Measurements from ENCODE around the gene AKIP1.
"Not testable (repeated sequence)": the region's sequence is repeated elsewhere in the genome, so short reads cannot be mapped to it uniquely, and the experiment has no call there.

Gene AKIP1

DNA sequence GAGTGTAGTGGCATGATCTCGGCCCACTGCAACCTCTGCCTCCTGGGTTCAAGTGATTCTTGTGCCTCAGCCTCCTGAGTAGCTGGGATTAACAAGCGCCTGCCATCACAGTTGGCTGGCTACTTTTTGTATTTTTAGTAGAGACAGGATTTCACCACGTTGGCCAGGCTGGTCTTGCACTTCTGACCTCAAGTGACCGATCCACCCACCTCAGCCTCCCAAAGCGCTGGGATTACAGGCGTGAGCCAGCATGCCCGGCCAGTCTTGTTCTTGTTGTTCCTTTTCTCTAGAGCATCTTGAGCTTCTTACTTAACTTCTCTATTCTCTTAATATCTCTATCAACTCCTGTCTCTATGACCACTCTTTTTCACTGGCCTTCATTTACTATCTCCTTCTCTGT, 29.4 kb upstream of the AKIP1 start:
- H3K4me1 ChIP-seq (ENCODE audit: control insufficient read depth, insufficient read depth, low read length) = not testable (repeated sequence)

DNA sequence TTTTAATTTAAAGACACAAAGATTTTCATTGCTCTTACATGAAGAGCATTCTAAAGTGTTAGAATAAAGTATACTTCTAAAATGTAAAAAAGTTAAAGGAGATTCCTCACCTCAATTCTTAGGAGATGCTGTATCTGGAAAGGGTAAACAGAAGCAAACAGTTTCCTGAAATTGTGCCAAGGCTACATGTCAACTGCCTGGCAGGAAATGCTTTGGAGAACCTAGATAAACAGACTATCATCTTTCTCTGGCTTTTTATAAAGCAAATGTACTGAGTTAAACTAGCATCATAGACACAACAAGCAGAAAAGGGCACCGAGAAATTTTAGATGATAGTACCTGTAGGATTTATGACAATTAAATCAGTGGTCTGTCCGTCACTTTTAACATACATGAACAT, 24.7 kb upstream of the AKIP1 start:
- H3K9me3 ChIP-seq (ENCODE audit: control insufficient read depth in 2 of 2, low read length in 2 of 2) = no peaks in the 10 kb centered on the region
- no peaks in the 10 kb centered on the region for H3K27me3 ChIP-seq (ENCODE audit: control insufficient read depth in 1 of 2, insufficient read depth in 2 of 2, low read length in 2 of 2)

More for the DNA sequence above, 29.4 kb upstream of the AKIP1 start:
- H3K27ac ChIP-seq (ENCODE audit: low read length); H3K36me3 ChIP-seq (ENCODE audit: control insufficient read depth in 2 of 2, insufficient read depth in 2 of 2, low read length in 2 of 2); H3K9ac ChIP-seq (ENCODE audit: low read length in 2 of 2); H3K9me3 ChIP-seq (ENCODE audit: control insufficient read depth in 2 of 2, low read length in 2 of 2); H3K4me3 ChIP-seq (ENCODE audit: low read length in 2 of 2); H3K27me3 ChIP-seq (ENCODE audit: control insufficient read depth in 1 of 2, insufficient read depth in 2 of 2, low read length in 2 of 2): not testable (repeated sequence)

DNA sequence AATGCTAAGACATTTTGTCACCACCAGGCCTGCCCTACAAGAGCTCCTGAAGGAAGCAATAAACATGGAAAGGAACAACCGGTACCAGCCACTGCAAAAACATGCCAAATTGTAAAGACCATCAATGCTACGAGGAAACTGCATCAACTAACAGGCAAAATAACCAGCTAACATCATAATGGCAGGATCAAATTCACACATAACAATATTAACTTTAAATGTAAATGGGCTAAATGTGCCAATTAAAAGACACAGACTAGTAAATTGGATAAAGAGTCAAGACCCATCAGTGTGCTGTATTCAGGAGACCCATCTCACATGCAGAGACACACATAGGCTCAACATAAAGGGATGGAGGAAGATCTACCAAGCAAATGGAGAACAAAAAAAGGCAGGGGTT, 19.8 kb upstream of the AKIP1 start:
- H3K9me3 ChIP-seq (ENCODE audit: control insufficient read depth in 2 of 2, low read length in 2 of 2); H3K27ac ChIP-seq (ENCODE audit: low read length); H3K9ac ChIP-seq (ENCODE audit: low read length in 2 of 2); H3K36me3 ChIP-seq (ENCODE audit: control insufficient read depth in 2 of 2, insufficient read depth in 2 of 2, low read length in 2 of 2); H3K4me1 ChIP-seq (ENCODE audit: control insufficient read depth, insufficient read depth, low read length); H3K27me3 ChIP-seq (ENCODE audit: control insufficient read depth in 1 of 2, insufficient read depth in 2 of 2, low read length in 2 of 2); H3K4me3 ChIP-seq (ENCODE audit: low read length in 2 of 2): not testable (repeated sequence)

More for the DNA sequence above, 24.7 kb upstream of the AKIP1 start:
- H3K9ac ChIP-seq (ENCODE audit: low read length in 2 of 2) = no peak overlapping the region
- H3K4me1 ChIP-seq (ENCODE audit: control insufficient read depth, insufficient read depth, low read length) = no peaks in the 10 kb centered on the region
- H3K27ac ChIP-seq (ENCODE audit: low read length) = no peak overlapping the region
- H3K4me3 ChIP-seq (ENCODE audit: low read length in 2 of 2) = no peak overlapping the region
- no peaks in the 10 kb centered on the region for H3K36me3 ChIP-seq (ENCODE audit: control insufficient read depth in 2 of 2, insufficient read depth in 2 of 2, low read length in 2 of 2)

DNA sequence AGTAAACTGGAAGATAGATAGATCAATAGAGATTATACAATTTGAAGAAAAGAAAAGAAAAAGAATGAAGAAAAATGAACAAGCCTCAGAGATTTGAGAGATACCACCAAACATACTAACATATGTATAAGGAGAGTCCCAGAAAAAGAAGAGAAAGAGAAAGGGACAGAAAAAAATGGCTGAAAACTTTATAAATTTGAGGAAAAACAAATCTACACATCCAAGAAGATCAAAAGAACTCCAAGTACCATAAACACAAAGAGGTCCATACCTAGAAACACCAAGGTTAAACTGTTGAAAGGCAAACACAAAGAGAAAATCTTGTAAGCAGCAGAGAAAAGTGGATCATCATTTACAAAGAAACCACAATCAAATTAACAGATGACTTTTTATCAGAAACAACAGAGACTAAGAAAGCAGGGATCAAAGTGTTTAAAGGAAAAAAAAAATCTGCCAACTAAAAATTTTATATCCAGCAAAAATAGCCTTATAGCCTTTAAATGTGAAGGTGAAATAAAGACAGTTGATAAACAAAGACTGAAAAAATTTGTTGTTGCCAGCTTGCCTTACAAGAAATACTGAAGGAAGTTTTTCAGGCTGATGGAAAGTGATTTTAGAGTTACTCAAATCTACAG, 11.8 kb upstream of the AKIP1 start:
- Histone ChIP-seq H3K9ac (ENCODE audit: low read length in 2 of 2) (no peak overlapping the region), H3K4me1 (ENCODE audit: control insufficient read depth, insufficient read depth, low read length) (no peaks in the 10 kb centered on the region), H3K9me3 (ENCODE audit: control insufficient read depth in 2 of 2, low read length in 2 of 2) (peaks cover 0 to 4% of the 10 kb centered on the region in 2 donors), H3K27me3 (ENCODE audit: control insufficient read depth in 1 of 2, insufficient read depth in 2 of 2, low read length in 2 of 2) (no peaks in the 10 kb centered on the region), H3K4me3 (ENCODE audit: low read length in 2 of 2) (no peak overlapping the region), H3K36me3 (ENCODE audit: control insufficient read depth in 2 of 2, insufficient read depth in 2 of 2, low read length in 2 of 2) (no peaks in the 10 kb centered on the region), H3K27ac (ENCODE audit: low read length) (no peak overlapping the region)

DNA sequence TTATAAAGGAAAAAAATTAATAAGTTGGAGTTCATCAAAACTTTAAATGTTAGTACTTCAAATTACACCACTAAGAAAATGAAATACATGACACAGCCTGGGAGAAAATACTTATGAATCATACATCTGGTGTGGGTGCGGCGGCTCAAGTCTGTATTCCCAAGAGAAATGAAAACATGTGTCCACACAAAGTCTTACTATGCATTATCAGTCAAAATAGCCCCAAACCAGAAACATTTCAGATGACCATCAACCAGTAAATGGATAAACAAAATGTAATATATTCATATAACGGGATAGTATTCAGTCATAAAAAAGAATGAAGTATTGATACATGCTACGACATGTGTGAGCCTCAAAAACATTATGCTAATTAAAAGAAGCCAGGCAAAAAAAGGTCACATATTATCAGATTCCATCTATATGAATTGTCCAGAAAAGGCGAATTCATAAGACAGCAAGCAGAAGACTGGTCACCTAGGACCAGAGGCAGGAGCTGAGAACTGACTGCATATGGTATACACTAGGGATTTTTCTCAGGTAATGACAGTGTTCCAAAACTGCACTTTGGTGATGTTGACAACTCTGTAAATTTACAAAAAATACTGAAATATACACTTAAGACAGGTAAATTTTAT, 5.3 kb upstream of the AKIP1 start:
- no peak overlapping the region for H3K9ac ChIP-seq (ENCODE audit: low read length in 2 of 2)
- no peak overlapping the region for H3K27ac ChIP-seq (ENCODE audit: low read length)
- no peaks in the 10 kb centered on the region for H3K27me3 ChIP-seq (ENCODE audit: control insufficient read depth in 1 of 2, insufficient read depth in 2 of 2, low read length in 2 of 2)
- no peaks in the 10 kb centered on the region for H3K36me3 ChIP-seq (ENCODE audit: control insufficient read depth in 2 of 2, insufficient read depth in 2 of 2, low read length in 2 of 2)
- peaks cover 5% of the 10 kb centered on the region for H3K4me1 ChIP-seq (ENCODE audit: control insufficient read depth, insufficient read depth, low read length)
- no peaks in the 10 kb centered on the region for H3K9me3 ChIP-seq (ENCODE audit: control insufficient read depth in 2 of 2, low read length in 2 of 2)
- H3K4me3 ChIP-seq (ENCODE audit: low read length in 2 of 2) = no peak overlapping the region

DNA sequence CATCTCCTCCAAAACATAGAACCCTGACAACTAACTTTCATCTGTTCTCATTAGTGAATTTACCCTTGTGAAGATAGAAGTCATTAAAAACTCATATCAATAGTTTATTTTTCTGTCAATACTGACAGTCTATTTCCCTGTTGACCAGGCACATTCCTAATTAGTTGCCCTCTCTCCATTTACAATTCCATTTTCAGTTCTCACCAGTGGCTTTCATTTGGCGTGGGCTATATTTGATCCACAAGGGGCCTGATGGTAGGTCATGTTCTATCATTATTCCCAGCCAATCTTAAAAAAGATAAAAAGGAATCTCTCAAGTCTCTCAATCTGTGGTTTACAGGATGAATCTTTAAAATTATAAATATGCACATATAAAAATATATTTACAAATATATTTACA, 3.9 kb upstream of the AKIP1 start:
- Histone ChIP-seq H3K27me3 (ENCODE audit: control insufficient read depth in 1 of 2, insufficient read depth in 2 of 2, low read length in 2 of 2) (no peaks in the 10 kb centered on the region), H3K4me1 (ENCODE audit: control insufficient read depth, insufficient read depth, low read length) (peaks cover 6% of the 10 kb centered on the region), H3K9me3 (ENCODE audit: control insufficient read depth in 2 of 2, low read length in 2 of 2) (no peaks in the 10 kb centered on the region), H3K36me3 (ENCODE audit: control insufficient read depth in 2 of 2, insufficient read depth in 2 of 2, low read length in 2 of 2) (no peaks in the 10 kb centered on the region), H3K27ac (ENCODE audit: low read length) (no peak overlapping the region), H3K9ac (ENCODE audit: low read length in 2 of 2) (no peak overlapping the region), H3K4me3 (ENCODE audit: low read length in 2 of 2) (no peak overlapping the region)

DNA sequence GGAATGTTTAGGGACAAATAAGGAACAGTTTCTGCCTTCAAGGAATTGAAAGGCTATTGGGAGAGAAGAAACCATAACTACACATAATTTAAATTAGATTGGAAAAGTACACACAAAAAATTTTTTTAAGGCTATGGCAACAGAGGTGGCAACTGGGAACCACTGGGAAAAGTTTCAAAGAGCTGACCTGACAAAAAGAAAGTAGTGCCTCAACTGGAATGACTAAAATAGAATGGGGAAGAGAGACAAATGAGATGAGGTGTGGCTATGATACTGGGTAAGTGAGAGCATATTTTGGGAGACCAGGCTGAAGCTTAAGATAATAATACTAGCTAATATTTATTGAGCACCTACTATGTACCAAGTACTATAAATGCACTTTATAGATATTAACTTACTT, 2.9 kb upstream of the AKIP1 start:
- H3K9me3 ChIP-seq (ENCODE audit: control insufficient read depth in 2 of 2, low read length in 2 of 2) = no peaks in the 10 kb centered on the region
- H3K27me3 ChIP-seq (ENCODE audit: control insufficient read depth in 1 of 2, insufficient read depth in 2 of 2, low read length in 2 of 2) = no peaks in the 10 kb centered on the region
- peaks cover 12% of the 10 kb centered on the region for H3K4me1 ChIP-seq (ENCODE audit: control insufficient read depth, insufficient read depth, low read length)
- H3K36me3 ChIP-seq (ENCODE audit: control insufficient read depth in 2 of 2, insufficient read depth in 2 of 2, low read length in 2 of 2) = no peaks in the 10 kb centered on the region
- H3K27ac ChIP-seq (ENCODE audit: low read length) = no peak overlapping the region
- no peak overlapping the region for H3K4me3 ChIP-seq (ENCODE audit: low read length in 2 of 2)
- H3K9ac ChIP-seq (ENCODE audit: low read length in 2 of 2) = no peak overlapping the region

DNA sequence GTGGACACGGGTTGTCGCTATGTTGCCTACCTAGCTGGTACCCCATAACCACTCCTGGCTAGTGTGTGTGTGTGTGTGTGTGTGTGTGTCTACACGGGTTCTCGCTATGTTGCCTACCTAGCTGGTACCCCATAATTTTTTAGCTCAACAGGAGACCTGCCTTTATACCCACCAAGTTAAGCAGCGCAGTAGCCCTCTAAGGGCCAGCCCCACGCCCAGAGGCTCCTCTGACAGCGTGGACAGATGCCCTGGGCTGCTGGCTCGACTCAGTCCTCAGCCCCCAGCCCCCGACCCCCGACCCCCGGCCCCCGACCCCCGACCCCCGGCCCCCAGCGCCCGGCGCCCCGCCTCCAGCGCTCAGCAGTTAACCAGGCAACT, 351 bp upstream of the AKIP1 start:
- H3K4me1 ChIP-seq (ENCODE audit: control insufficient read depth, insufficient read depth, low read length) = peaks cover 27% of the 10 kb centered on the region
- H3K36me3 ChIP-seq (ENCODE audit: control insufficient read depth in 2 of 2, insufficient read depth in 2 of 2, low read length in 2 of 2) = no peaks in the 10 kb centered on the region
- H3K9me3 ChIP-seq (ENCODE audit: control insufficient read depth in 2 of 2, low read length in 2 of 2) = no peaks in the 10 kb centered on the region
- peak overlapping the region; percentile 69 to 72 for H3K9ac ChIP-seq (ENCODE audit: low read length in 2 of 2)
- no peak overlapping the region for H3K27ac ChIP-seq (ENCODE audit: low read length)
- no peaks in the 10 kb centered on the region for H3K27me3 ChIP-seq (ENCODE audit: control insufficient read depth in 1 of 2, insufficient read depth in 2 of 2, low read length in 2 of 2)
- peak overlapping the region; percentile 89 to 93 for H3K4me3 ChIP-seq (ENCODE audit: low read length in 2 of 2)

DNA sequence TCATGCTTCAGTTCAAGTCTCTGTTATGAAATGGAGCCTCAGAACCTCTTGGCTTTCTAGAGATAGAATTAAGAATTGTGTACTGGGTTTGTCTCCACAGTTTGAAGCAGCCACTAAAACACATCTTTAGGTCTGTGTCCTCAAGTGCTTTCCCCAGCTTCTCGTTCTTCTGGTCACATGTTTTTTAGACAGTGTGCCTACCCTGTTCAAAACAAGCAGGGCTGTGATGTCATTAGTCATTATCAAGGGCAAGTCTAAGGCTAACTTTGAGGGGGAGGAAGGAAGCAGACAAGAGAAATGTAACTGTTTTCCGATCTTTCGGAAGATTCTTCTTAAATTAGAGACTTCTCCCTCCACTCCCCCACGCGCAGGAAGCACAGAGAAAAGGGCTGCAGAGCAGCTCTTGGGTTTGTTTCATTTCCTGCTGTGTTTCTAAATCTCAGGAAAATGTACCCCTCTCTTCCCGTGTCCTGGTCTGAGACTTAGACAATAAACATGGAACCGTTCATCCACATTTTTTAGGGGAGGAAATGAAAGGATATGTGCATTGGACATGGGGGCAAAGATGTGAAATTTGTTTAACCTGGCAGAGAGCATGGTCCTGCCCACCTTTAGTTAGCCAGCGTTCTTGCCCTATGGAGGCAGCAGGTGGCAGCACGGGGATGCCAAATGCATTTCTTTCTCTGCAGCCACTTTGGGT, 3.1 kb downstream of the AKIP1 start:
- Histone ChIP-seq H3K36me3 (ENCODE audit: control insufficient read depth in 2 of 2, insufficient read depth in 2 of 2, low read length in 2 of 2) (peaks cover 5 to 8% of the 10 kb centered on the region in 2 donors), H3K4me3 (ENCODE audit: low read length in 2 of 2) (peak overlapping the region in 1 of 2 donors; percentile 57), H3K27ac (ENCODE audit: low read length) (peak overlapping the region; percentile 70), H3K9me3 (ENCODE audit: control insufficient read depth in 2 of 2, low read length in 2 of 2) (no peaks in the 10 kb centered on the region), H3K9ac (ENCODE audit: low read length in 2 of 2) (peak overlapping the region; percentile 1 to 16), H3K27me3 (ENCODE audit: control insufficient read depth in 1 of 2, insufficient read depth in 2 of 2, low read length in 2 of 2) (no peaks in the 10 kb centered on the region), H3K4me1 (ENCODE audit: control insufficient read depth, insufficient read depth, low read length) (peaks cover 44% of the 10 kb centered on the region)

DNA sequence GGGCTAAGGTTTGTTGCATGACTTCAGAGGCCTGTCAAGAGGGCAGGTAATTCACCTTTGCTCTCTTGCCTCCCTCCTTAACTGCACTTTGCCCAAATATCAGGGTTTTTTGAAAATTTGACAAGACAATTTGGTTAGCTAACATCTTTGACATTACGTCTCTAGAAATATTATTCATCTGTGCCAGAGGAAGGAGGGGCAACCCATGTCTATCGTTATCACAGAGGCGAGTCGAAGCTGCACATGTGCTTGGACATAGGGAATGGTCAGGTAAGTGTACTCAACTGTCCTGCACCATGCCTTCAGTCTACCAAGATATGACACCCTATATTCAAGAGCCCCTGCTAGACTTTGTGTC, 3.7 kb downstream of the AKIP1 start:
- Histone ChIP-seq H3K4me1 (ENCODE audit: control insufficient read depth, insufficient read depth, low read length) (peaks cover 44% of the 10 kb centered on the region), H3K4me3 (ENCODE audit: low read length in 2 of 2) (peak overlapping the region in 1 of 2 donors; percentile 57), H3K9ac (ENCODE audit: low read length in 2 of 2) (peak overlapping the region in 1 of 2 donors; percentile 1), H3K27me3 (ENCODE audit: control insufficient read depth in 1 of 2, insufficient read depth in 2 of 2, low read length in 2 of 2) (no peaks in the 10 kb centered on the region), H3K27ac (ENCODE audit: low read length) (peak overlapping the region; percentile 70), H3K9me3 (ENCODE audit: control insufficient read depth in 2 of 2, low read length in 2 of 2) (no peaks in the 10 kb centered on the region), H3K36me3 (ENCODE audit: control insufficient read depth in 2 of 2, insufficient read depth in 2 of 2, low read length in 2 of 2) (peaks cover 7 to 12% of the 10 kb centered on the region in 2 donors)

Data from stomach smooth muscle (tissue), 2 donors.